Measurements from ENCODE around the gene PRKCB.

DNA sequence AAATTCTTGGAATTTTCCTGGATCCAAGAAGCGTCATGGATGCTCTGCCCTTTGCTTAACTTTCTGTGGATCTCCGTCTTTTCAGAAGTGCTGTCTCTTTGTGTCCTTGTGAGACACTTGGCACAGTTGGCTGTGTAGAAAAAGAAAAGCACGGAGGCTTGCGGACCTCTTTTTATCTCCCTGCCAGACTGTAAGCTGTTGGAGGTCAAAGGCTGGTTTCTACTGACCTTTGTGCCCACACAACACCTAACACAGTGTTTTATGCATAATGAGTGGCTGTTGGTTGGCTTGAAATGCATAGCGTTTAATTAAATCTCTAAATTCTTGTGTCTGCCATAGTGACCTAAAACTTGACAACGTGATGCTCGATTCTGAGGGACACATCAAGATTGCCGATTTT lies 344.7 kb downstream of the PRKCB start:
- TF ChIP-seq, protein P1, sequence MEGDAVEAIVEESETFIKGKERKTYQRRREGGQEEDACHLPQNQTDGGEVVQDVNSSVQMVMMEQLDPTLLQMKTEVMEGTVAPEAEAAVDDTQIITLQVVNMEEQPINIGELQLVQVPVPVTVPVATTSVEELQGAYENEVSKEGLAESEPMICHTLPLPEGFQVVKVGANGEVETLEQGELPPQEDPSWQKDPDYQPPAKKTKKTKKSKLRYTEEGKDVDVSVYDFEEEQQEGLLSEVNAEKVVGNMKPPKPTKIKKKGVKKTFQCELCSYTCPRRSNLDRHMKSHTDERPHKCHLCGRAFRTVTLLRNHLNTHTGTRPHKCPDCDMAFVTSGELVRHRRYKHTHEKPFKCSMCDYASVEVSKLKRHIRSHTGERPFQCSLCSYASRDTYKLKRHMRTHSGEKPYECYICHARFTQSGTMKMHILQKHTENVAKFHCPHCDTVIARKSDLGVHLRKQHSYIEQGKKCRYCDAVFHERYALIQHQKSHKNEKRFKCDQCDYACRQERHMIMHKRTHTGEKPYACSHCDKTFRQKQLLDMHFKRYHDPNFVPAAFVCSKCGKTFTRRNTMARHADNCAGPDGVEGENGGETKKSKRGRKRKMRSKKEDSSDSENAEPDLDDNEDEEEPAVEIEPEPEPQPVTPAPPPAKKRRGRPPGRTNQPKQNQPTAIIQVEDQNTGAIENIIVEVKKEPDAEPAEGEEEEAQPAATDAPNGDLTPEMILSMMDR (IDR thresholded peaks at IDR 0.05) = no peak
- no peak for TF ChIP-seq POLR2A (IDR thresholded peaks at IDR 0.05)
